ENCODE data around the gene RECQL. TPM values are rescaled to one million over a fixed set of nuclear protein-coding genes. Genes with fewer than 3 reads are reported as not detected.

RECQL gene
- total and polyA plus RNA-seq, 7 donors: 9.0 to 36.6 (median 13.3) TPM

GRCh38 chr12:21526053-21526452, 24.6 kb upstream of the RECQL start, which contains the start of gene SPX:
SPX (plus strand) TSS chr12:21526296; CDS start chr12:21526473, 177 bp downstream.
- intact Hi-C loops (cut with DNase I): loop anchor here in 1 of 2 donors (5.0 kb wide), 1 partner anchor 156 kb away; no protein-coding TSS in a partner anchor
- ATAC-seq (no peak), DNase-seq (no peak)
- peaks cover 7% of the 10 kb centered on the region for H3K9me3 ChIP-seq
- no peaks in the 10 kb centered on the region for H3K36me3 ChIP-seq (ENCODE audit: insufficient read depth in 1 of 2, low read depth in 1 of 2)
- H3K27me3 ChIP-seq (ENCODE audit: insufficient read depth in 3 of 3, low read length in 2 of 3): no peaks in the 10 kb centered on the region
- TF ChIP-seq, protein P1, sequence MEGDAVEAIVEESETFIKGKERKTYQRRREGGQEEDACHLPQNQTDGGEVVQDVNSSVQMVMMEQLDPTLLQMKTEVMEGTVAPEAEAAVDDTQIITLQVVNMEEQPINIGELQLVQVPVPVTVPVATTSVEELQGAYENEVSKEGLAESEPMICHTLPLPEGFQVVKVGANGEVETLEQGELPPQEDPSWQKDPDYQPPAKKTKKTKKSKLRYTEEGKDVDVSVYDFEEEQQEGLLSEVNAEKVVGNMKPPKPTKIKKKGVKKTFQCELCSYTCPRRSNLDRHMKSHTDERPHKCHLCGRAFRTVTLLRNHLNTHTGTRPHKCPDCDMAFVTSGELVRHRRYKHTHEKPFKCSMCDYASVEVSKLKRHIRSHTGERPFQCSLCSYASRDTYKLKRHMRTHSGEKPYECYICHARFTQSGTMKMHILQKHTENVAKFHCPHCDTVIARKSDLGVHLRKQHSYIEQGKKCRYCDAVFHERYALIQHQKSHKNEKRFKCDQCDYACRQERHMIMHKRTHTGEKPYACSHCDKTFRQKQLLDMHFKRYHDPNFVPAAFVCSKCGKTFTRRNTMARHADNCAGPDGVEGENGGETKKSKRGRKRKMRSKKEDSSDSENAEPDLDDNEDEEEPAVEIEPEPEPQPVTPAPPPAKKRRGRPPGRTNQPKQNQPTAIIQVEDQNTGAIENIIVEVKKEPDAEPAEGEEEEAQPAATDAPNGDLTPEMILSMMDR (IDR thresholded peaks at IDR 0.05): no peak
- 93 to 97% (median 97%) methylated on average over 1 of the region's 1 CpG for WGBS, 3 donors
- peaks cover 20% of the 10 kb centered on the region for H3K4me1 ChIP-seq
- H3K4me3 ChIP-seq: peak within 1 kb of the TSS; percentile 87
- peak within 1 kb of the TSS; percentile 78 for H3K27ac ChIP-seq

DNA sequence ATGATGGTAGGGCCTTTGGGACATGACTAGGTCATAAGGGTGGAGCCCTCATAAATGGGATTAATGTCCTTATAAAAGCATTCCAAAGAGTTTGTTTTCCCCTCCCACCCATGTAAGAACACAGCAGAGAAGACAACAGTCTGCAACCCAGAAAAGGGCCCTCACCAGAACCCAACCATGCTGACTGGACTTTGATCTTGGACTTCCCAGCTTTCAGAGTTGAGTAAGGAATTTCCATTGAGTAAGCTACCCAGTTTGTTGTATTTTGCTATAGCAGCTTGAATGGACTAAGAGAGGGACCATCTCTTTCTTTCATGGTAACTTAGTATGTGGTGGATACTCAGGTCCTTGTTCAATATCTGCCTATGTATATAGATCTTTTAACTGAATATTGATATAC, 21.7 kb upstream of the RECQL start:
- no peaks in the 10 kb centered on the region for H3K27me3 ChIP-seq (ENCODE audit: insufficient read depth in 3 of 3, low read length in 2 of 3)
- H3K4me1 ChIP-seq: peaks cover under 1% of the 10 kb centered on the region
- intact Hi-C loops (cut with DNase I): no loop called here
- peaks cover 7% of the 10 kb centered on the region for H3K9me3 ChIP-seq
- no peak for ATAC-seq
- H3K36me3 ChIP-seq (ENCODE audit: insufficient read depth in 1 of 2, low read depth in 1 of 2): peaks cover 0 to 3% of the 10 kb centered on the region in 2 donors
- TF ChIP-seq, protein P1 (IDR thresholded peaks at IDR 0.05): no peak
- H3K27ac ChIP-seq: no peak overlapping the region
- DNase-seq: no peak
- H3K4me3 ChIP-seq: no peak overlapping the region

DNA sequence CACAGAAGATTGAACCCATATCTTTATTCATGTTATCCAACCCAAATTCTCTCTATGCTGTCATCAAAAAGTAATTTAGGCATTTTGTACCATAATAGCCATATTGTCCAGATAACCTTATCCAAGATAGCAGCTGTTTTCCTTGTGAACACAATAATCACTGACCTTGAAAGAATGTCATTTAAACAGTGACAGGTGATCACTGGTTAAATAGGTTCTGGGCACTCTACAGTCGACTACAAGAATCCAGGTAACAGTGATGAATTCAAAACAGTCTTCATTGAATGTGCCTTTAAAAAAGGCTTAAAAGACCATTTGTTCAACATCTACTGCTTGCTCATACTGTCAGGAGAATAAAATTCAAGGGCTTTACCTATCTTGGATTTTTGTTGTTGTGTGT, 20.1 kb upstream of the RECQL start:
- WGBS, 3 donors: 28 to 44% (median 30%) methylated on average over 1 of the region's 1 CpG
- intact Hi-C loops (cut with DNase I): no loop called here
- Histone ChIP-seq H3K4me1 (no peaks in the 10 kb centered on the region), H3K27me3 (ENCODE audit: insufficient read depth in 3 of 3, low read length in 2 of 3) (no peaks in the 10 kb centered on the region), H3K4me3 (no peak overlapping the region), H3K9me3 (peaks cover 7% of the 10 kb centered on the region), H3K27ac (no peak overlapping the region), H3K36me3 (ENCODE audit: insufficient read depth in 1 of 2, low read depth in 1 of 2) (peaks cover 0 to 18% of the 10 kb centered on the region in 2 donors)
- ATAC-seq: no peak
- no peak for DNase-seq
- TF ChIP-seq, protein P1 (IDR thresholded peaks at IDR 0.05): no peak

DNA sequence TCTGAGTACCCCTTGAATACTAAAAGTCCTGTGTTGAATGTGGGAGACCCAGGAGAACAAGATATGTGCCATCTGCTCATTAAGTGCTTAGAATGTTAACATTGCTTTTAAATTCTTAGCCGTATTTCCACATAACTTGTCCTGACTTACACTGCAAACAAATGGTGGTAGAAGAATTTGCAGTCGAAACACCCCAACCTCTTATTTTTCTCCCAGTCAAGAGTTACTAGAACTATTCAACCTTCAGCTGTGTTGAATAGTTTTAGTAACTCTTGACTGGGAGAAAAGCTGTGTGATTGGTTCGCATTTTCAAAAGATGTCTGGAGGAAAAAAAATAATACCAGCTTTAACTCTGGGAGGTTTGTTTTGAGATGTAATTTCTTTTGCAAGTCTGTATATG, 17.0 kb upstream of the RECQL start:
- Histone ChIP-seq H3K4me1 (no peaks in the 10 kb centered on the region), H3K4me3 (no peak overlapping the region), H3K27ac (no peak overlapping the region), H3K36me3 (ENCODE audit: insufficient read depth in 1 of 2, low read depth in 1 of 2) (peaks cover 0 to 49% of the 10 kb centered on the region in 2 donors), H3K27me3 (ENCODE audit: insufficient read depth in 3 of 3, low read length in 2 of 3) (no peaks in the 10 kb centered on the region), H3K9me3 (no peaks in the 10 kb centered on the region)
- no peak for ATAC-seq
- DNase-seq: no peak
- intact Hi-C loops (cut with DNase I): no loop called here
- WGBS, 3 donors: 93 to 97% (median 97%) methylated on average over 3 of the region's 3 CpGs
- TF ChIP-seq, protein P1 (IDR thresholded peaks at IDR 0.05): no peak

DNA sequence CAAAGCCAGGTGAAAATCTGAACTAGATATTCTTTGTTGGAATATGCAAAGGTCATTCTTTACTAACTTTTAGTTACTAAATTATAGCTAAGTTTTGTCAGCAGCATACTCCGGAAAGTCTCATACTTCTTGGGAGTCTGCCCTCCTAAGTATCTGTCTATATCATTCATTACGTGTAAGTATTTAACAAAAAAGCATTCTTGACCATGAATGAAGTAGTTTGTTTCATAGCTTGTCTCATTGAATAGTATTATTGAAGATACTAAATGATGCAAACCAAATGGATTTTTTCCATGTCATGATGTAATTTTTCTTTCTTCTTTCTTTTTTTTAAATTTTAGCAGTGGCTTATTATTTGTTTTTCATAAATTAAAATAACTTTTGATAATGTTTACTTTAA, 14.8 kb upstream of the RECQL start:
- Histone ChIP-seq H3K9me3 (no peaks in the 10 kb centered on the region), H3K4me3 (no peak overlapping the region), H3K36me3 (ENCODE audit: insufficient read depth in 1 of 2, low read depth in 1 of 2) (peaks cover 0 to 70% of the 10 kb centered on the region in 2 donors), H3K27ac (no peak overlapping the region), H3K27me3 (ENCODE audit: insufficient read depth in 3 of 3, low read length in 2 of 3) (no peaks in the 10 kb centered on the region), H3K4me1 (no peaks in the 10 kb centered on the region)
- ATAC-seq: no peak
- TF ChIP-seq, protein P1 (IDR thresholded peaks at IDR 0.05): no peak
- 82 to 86% (median 82%) methylated on average over 2 of the region's 2 CpGs for WGBS, 3 donors
- intact Hi-C loops (cut with DNase I): no loop called here
- no peak for DNase-seq
